Left colon (tissue), 2 donors: ENCODE results near the gene RNF152. TPM values are rescaled to one million over a fixed set of nuclear protein-coding genes. Genes with fewer than 3 reads are reported as not detected.

Experiments used
- ATAC-seq: fragments of 200-7000 bp; cut with Tn5 transposase; one replicate; pipeline ENCODE4 v1.9.1; 2020; ENCODE audit warnings: mild to moderate bottlenecking, moderate library complexity
- DNase-seq, 2 donors: peaks; one replicate each; pipeline ENCODE4 v3.0.0-alpha.2; 2020
- intact Hi-C, 2 donors: fragments of 100-400 bp; cut with DNase I in 1 of 2; cut with micrococcal nuclease in 1 of 2; formaldehyde crosslinking; loops; one replicate each; pipeline versions ENCODE4 v1.11.2 to v1.14.0; 2022; cut with DNase I, micrococcal nuclease
- total RNA-seq, 2 donors: library from RNA; stranded (reverse); fragmentation: NEBNext Ultra II Directional; extraction: Animal tissue kit (Norgen Biotek cat#: 25700); gene quantifications; one replicate each; pipeline ENCODE4 v1.2.1, GENCODE V29; 2021
- donor health status: DM: no; HTN: no; CAD: no.
- donor health status: DM: yes; HTN: yes; CAD: no.

The RNF152 gene
- total RNA-seq, 2 donors from 2014 or later = 80.9 to 103 TPM

GRCh38 chr18:61896757-61897156 lies 4.0 kb upstream of the RNF152 start:
- DNase-seq = peak in 1 of 2 donors; percentile 70
- intact Hi-C loops = no loop called here
- no peak for ATAC-seq

DNA sequence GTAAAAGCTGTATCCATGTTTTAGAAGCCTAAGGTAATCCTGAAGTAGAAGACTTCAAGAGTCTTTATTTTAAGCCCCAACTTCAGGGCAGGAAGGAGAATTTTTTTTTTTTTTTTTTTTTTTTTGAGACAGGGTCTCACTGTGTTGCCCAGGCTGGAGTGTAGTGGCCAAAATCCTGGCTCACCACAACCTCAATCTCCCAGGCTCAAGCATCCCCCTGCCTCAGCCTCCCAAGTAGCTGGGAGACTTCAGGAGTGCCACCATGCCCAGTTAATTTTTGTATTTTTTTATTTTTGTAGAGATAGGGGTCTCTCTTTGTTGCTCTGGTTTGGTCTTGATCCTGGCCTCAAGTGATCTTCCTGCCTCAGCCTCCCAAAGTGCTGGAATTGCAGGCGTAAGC lies 3.3 kb upstream of the RNF152 start:
- intact Hi-C loops = no loop called here

DNA sequence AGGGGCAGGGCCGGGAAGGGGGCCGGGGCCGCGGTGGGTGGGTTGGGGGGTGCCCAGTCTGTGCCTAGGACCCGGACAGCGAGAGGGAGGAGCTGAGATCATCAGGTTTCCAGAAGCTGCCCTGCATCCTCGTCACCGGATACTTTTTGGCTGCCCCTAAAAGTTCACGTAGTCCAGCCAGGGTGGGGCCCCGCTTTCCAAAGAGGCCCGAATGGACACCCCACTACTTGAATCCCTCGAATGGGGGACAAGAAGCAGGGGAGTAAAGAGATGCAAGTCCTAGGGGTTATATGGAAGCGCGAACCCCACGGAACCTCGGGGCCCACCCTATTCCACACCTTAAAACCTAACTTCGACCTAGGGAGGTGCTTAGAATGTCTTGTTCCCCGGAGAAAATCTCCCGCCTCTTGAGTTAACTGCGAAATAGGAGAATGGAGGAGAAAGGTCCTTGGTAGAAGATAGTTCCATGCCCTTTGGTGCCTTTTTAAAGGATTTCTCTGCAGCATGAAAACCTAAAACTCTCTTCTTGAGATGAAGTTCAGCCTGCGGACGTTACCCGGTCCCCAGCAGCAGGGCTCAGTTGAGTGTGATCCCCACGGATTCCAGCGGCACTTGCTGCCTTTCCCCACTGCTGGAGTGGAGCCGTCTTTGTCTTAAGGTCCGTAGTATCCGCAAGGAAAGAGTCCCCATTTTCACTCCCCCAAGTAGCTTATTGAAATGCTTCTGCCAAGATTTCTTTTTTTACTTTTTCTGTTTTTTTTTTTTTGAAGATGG lies 2.1 kb upstream of the RNF152 start:
- intact Hi-C loops = no loop called here
- ATAC-seq (no peak), DNase-seq (no peak)

More for the DNA sequence above, 3.3 kb upstream of the RNF152 start:
- no peak for ATAC-seq
- no peak for DNase-seq

DNA sequence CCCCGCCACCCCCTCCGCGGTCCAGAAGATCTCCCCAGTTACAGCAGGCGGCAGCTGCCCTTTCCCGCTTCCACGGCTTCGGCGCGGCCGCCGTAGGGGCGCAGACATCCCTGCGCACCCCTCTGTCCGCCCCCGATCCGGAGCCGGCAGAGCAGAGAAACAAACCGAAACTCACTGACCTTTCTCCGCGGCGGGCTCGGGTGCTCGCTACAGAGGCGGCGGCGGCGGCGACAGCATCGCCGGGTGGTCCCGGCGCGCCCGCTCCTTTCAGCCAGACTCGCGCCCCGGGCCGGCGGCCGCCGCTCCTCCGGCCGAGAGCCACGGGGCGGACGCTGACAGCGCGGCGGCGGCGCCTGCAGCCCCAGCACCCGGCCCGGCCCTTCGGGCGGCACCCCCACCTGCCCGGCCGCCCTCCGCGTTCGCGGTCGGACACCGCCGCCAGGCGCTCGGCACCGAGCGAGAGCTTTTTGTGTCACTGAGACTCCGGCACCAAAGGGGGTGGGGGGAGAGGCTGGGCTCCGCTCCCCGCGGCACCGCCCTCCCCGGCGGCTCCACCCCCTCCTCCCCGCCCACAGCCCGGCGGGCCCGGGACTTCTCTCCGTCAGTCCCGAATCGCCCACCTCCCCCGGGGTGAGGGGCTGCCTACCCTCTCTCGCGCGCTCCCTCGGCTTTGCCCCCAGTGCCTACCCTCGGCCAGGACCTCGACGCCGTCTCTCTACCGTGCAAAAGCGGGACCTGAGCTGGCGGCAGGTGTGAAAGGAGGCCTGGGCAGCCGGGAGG lies 1.4 kb upstream of the RNF152 start:
- ATAC-seq = peak; percentile 81
- peak; percentile 86 to 87 for DNase-seq
- intact Hi-C loops = no loop called here

GRCh38 chr18:61893309-61893970 lies 633 bp upstream of the RNF152 start:
- peak; percentile 49 to 73 for DNase-seq
- peak; percentile 55 for ATAC-seq
- intact Hi-C loops = no loop called here

DNA sequence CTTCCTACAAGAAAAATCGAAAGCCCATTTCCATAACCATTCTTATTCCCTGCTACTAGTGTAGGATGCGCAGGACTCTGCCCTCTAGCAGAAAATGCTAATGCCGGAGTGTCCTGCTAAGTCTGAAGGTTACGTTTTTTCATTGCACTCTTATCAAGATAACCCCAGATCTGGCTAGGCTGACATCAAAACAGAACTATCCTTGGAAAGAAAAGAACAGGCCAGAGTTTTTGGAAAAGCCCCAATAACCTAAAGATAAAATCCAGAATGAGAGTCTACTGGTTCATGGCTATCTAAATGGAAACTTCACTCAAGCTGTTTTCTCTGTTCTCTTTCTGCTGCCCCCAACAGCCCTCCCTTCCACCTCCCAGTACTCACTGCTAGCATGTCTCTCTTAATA lies 913 bp downstream of the RNF152 start:
- intact Hi-C loops = no loop called here
- peak; percentile 17 for ATAC-seq
- no peak for DNase-seq

GRCh38 chr18:61891271-61891670 lies 1.5 kb downstream of the RNF152 start:
- peak; percentile 11 for ATAC-seq
- intact Hi-C loops = no loop called here
- no peak for DNase-seq

DNA sequence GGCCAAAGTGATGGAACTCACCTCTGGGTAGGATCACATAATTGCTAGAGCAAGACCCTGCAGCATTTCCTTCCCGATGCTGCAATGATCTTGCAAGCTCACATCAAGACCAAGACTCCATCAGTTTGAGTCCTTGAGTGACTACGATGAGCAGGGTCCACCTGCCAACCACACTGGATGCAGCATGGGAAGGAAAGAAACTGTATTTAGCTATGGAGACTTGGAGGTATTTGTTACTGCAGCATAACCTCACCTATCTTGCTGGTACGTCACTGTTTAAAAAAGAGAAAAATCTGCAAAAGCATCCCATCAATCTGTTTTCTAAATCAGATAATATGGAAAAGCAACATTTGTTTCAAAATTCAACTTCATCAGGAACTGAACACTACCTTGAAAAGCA lies 2.5 kb downstream of the RNF152 start:
- ATAC-seq (no peak), DNase-seq (no peak)
- intact Hi-C loops = no loop called here

DNA sequence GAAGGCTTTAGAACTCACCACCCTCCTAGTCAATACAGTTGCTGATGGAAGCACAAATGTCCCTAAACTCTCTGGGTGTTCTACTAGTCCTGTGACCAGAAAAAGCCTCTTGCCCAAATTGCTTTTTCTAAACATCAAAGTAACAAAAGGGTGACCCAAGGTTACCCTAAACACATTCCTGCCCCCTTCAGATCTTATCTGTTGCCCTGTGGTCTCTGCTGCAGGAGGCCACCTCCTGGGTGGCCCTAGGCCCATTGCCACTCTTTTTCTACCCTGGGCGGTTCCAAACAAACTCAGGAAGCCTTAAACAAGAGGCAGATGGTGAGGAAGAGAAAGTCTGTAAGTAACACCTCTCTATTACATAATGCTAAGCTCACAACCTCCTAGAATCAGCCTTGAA lies 3.3 kb downstream of the RNF152 start:
- intact Hi-C loops = no loop called here
- DNase-seq (no peak), ATAC-seq (no peak)

DNA sequence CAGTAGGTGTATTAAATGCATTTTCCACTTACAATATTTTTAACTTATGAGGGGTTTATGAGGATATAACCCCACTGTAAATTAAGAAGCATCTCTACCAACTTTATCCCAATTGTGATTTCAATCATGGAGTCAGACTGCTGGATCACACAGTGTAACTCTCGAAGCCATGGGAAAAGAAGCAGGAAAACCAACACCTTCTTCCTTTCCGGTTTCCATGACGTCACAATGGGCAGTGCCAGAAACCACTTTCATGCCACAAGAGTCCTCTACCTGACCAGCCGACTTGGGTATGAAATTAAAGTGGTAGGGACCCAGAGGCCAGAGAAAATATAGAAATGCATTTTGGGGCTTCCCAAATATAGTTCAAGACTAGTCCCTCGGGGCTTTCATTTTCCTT lies 4.2 kb downstream of the RNF152 start:
- intact Hi-C loops = no loop called here
- DNase-seq = no peak
- no peak for ATAC-seq

GRCh38 chr18:61887838-61888237 lies 5.0 kb downstream of the RNF152 start:
- DNase-seq (no peak), ATAC-seq (no peak)
- intact Hi-C loops = no loop called here

GRCh38 chr18:61883547-61883946 lies 9.3 kb downstream of the RNF152 start:
- intact Hi-C loops = no loop called here
- ATAC-seq = no peak

DNA sequence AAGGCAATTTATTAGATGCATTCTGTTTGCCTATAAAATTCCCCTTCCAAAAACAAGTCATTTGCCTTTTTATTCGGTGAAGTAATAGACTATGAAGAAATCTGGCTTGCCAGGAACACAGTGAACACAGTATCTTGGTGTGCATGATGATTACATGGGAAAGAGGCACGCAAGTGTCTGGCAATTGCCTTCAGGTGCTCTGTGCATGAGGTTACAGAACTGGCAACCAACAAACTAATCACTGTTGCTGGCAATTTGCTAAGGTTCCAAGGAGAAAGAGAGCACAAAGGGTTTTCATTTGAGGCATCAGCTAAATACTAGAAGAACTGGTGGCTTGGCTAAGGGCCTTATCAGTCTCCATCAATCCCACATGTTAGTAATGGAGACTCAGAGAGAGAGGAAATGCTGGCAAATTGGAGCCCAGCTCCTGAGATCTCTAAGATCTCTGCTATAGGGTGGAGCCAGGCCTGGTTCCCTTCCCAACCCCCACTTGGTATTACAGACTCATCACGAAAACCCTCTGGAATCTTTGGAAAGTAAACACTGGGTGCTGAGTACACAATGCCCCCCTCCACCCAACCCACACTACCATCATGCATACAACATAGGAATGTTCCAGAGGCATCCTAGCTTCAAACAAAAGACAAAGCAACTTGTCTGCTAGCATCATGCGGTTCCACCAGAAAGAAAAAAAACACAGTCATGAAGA lies 10.4 kb downstream of the RNF152 start:
- ATAC-seq (no peak), DNase-seq (no peak)
- intact Hi-C loops = no loop called here

More at GRCh38 chr18:61883547-61883946, 9.3 kb downstream of the RNF152 start:
- no peak for DNase-seq

GRCh38 chr18:61876899-61877298 lies 15.9 kb downstream of the RNF152 start:
- intact Hi-C loops = no loop called here
- DNase-seq (no peak), ATAC-seq (no peak)

GRCh38 chr18:61870151-61870550 lies 22.7 kb downstream of the RNF152 start:
- intact Hi-C loops = no loop called here
- no peak for ATAC-seq
- no peak for DNase-seq

DNA sequence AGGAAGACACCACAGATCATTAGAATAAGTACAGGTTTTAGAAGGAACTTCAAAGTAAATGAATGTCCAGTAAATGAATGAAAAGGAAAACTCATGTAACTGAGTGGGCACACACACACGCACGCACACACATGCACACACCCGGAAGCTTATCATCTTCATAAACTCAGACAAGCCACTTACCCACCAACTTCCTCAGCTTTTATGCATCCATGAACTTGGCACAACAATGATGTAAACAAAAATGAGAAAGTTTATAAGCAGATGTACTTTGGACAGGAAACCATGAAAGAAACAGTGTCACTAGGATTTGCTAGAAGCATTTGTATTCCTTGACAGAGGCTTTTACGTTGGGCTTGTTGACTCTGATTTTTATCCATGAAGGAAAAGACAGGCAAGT lies 23.2 kb downstream of the RNF152 start:
- intact Hi-C loops = no loop called here
- ATAC-seq (peak; percentile 68), DNase-seq (peak in 1 of 2 donors; percentile 7)

- no peak for ATAC-seq
- intact Hi-C loops = no loop called here
- no peak for DNase-seq
These were observed 27.2 kb downstream of the RNF152 start for GRCh38 chr18:61865466-61866175.

DNA sequence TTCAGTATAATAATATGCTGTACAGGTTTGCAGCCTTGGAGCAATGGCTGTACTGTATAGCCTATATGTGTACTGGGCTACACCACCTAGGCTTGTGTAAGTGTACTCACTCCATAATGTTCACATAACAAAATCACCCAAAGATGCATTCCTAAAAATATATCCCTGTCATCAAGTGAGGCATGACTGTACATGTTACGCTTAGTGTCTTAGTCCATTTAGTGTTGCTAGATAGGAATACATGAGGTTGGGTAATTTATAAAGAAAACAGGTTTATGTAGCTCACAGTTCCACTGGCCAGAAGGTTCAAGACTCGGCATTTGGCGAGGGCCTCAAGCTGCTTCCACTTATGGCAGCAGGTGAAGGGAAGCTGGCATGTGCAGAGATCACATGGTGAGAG lies 31.4 kb downstream of the RNF152 start:
- ATAC-seq = no peak
- DNase-seq = no peak
- intact Hi-C loops = no loop called here

GRCh38 chr18:61860302-61860701 lies 32.5 kb downstream of the RNF152 start:
- ATAC-seq (no peak), DNase-seq (no peak)
- intact Hi-C loops = no loop called here
